Measurements from ENCODE around the gene CDK17.

Gene CDK17

DNA sequence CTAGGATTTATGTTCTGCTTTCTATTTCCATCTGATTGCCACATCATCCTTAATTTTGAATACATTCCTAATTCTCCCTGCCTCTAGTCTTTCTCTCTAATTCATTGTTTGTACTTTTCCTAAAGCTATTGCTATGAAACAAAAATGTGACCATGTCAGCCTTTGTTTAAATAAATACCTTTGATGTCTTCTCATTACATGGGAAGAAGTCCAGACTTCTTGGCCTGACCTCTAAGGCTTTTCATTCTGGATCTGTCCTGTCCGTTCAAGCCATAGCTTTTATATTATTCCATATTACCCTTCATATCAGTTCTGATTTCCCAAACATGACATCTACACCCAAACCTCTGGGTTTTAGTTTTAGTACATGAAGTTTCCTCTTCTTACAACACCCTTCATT lies 91.4 kb downstream of the CDK17 start:
- TF ChIP-seq, protein P1, sequence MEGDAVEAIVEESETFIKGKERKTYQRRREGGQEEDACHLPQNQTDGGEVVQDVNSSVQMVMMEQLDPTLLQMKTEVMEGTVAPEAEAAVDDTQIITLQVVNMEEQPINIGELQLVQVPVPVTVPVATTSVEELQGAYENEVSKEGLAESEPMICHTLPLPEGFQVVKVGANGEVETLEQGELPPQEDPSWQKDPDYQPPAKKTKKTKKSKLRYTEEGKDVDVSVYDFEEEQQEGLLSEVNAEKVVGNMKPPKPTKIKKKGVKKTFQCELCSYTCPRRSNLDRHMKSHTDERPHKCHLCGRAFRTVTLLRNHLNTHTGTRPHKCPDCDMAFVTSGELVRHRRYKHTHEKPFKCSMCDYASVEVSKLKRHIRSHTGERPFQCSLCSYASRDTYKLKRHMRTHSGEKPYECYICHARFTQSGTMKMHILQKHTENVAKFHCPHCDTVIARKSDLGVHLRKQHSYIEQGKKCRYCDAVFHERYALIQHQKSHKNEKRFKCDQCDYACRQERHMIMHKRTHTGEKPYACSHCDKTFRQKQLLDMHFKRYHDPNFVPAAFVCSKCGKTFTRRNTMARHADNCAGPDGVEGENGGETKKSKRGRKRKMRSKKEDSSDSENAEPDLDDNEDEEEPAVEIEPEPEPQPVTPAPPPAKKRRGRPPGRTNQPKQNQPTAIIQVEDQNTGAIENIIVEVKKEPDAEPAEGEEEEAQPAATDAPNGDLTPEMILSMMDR (IDR thresholded peaks at IDR 0.05; ENCODE audit: unreplicated experiment in 3 of 3) = no peak
- peaks cover 45% of the 10 kb centered on the region for H3K36me3 Mint-ChIP-seq (ENCODE audit: low read depth)
- H3K4me1 Mint-ChIP-seq = no peaks in the 10 kb centered on the region
- H3K27me3 Mint-ChIP-seq (ENCODE audit: low read depth) = no peaks in the 10 kb centered on the region
- no peaks in the 10 kb centered on the region for H3K9me3 Mint-ChIP-seq
- no peak overlapping the region for H3K27ac Mint-ChIP-seq
- no peak overlapping the region for H3K4me3 Mint-ChIP-seq

DNA sequence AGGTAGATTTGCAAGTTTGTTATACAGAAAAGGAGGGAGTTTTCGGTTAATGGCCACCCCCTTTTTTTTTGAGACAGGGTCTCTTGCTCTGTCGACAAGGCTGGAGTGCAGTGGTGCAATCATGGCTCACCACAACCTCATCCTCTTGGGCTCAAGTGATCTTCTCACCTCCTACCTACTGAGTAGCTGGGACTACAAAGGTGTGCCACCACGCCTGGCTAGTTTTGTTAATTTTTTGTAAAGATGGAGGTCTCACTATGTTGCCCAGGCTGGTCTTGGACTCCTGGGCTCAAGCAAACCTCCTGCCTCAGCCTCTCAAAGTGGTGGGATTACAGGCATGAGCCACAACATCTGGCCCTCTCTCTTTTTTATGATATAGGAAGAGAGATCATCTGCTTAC lies 94.6 kb downstream of the CDK17 start:
- Mint-ChIP-seq H3K4me3 (no peak overlapping the region), H3K9me3 (no peaks in the 10 kb centered on the region), H3K36me3 (ENCODE audit: low read depth) (peaks cover 35% of the 10 kb centered on the region), H3K27me3 (ENCODE audit: low read depth) (no peaks in the 10 kb centered on the region), H3K4me1 (no peaks in the 10 kb centered on the region), H3K27ac (no peak overlapping the region)
- TF ChIP-seq, protein P1 (IDR thresholded peaks at IDR 0.05; ENCODE audit: unreplicated experiment in 3 of 3) = no peak

DNA sequence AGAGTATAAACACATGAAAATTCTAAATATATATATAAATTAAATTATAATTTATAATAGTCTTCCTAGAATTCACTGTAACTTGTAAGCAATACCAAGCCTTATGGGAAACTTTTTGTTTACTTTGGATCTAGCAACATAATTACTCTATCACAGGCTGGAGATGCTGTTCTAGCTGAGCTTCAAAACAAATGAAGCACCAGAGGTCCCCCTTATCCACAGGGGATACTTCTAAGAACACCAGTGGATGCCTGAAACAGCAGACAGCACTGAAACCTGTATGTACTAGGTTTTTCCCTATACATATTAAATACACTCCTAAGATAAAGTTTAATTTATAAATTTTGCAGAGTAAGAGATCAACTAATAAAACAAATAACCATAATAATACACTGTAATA lies 96.6 kb downstream of the CDK17 start:
- Mint-ChIP-seq H3K27me3 (ENCODE audit: low read depth) (no peaks in the 10 kb centered on the region), H3K27ac (no peak overlapping the region), H3K36me3 (ENCODE audit: low read depth) (peaks cover 33% of the 10 kb centered on the region), H3K9me3 (no peaks in the 10 kb centered on the region), H3K4me3 (no peak overlapping the region), H3K4me1 (no peaks in the 10 kb centered on the region)
- TF ChIP-seq, protein P1 (IDR thresholded peaks at IDR 0.05; ENCODE audit: unreplicated experiment in 3 of 3) = no peak

DNA sequence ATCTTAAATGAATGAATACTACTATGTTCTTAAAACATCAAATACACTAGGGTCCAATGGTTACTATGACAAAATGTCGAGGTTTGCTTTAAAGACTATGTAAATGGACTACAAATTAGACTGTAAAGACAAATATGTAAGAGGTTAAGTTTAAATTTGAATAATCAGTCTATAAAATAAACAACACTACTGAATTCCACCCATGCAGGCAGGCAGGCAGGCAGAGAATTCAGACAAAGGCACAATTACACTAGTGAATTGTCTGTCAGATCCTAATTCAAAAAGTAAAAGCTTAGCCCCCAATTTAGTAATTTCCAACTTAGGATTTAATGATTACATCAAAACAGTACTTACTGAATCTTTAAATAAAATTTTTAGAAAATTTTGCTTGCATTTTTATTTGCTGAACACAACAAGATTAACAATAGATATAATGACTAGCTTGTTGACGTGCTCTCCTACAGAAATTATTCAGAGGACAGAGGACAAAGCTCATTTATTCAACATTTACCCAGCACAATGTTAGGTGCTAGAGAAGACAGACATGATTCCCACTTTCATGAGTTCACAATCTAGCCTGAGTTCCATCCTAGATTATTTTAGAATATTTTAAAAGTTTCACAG lies 97.4 kb downstream of the CDK17 start:
- TF ChIP-seq, protein P1 (IDR thresholded peaks at IDR 0.05; ENCODE audit: unreplicated experiment in 3 of 3) = no peak
- Mint-ChIP-seq H3K4me1 (no peaks in the 10 kb centered on the region), H3K27me3 (ENCODE audit: low read depth) (no peaks in the 10 kb centered on the region), H3K4me3 (no peak overlapping the region), H3K9me3 (no peaks in the 10 kb centered on the region), H3K36me3 (ENCODE audit: low read depth) (peaks cover 35% of the 10 kb centered on the region), H3K27ac (no peak overlapping the region)

DNA sequence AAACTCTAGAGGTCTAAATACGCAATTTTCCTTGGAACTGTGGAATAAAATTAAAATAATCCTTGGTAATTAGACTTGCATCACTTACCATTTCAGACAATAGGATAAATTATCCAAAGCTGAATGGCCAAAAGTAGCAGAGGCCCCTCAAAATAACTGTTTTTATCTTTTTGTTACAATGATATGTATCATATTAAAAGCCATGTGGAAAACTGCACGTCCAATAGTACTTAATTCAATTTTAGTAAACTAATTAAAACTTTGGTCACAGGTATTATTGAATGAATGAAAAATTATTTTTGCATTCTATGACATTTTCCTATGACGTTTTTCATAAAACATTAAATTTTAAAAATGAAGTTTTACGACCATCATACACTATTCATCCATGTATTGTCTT lies 98.5 kb downstream of the CDK17 start:
- Mint-ChIP-seq H3K4me3 (no peak overlapping the region), H3K4me1 (no peaks in the 10 kb centered on the region), H3K9me3 (no peaks in the 10 kb centered on the region), H3K27ac (no peak overlapping the region), H3K36me3 (ENCODE audit: low read depth) (peaks cover 40% of the 10 kb centered on the region), H3K27me3 (ENCODE audit: low read depth) (no peaks in the 10 kb centered on the region)
- TF ChIP-seq, protein P1 (IDR thresholded peaks at IDR 0.05; ENCODE audit: unreplicated experiment in 3 of 3) = no peak

DNA sequence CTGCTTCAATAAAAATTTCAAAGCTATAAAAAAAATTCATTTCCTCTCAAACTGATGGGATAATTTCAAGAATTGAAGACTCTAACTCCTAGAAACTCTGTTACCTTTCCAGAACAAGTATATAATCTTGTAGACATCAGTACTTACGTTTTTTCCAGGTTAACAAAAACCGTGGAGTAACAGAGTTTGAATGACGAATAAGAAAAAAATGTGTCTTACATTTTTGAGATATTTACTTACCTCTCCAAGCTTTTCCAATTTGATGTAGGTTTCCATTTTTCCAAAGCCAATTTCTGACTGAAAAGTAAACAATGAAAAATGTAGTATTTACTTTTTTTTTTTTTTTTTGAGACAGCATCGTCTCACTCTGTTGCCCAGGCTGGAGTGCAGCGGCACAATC lies 100.2 kb downstream of the CDK17 start:
- H3K4me3 Mint-ChIP-seq = no peak overlapping the region

More for the DNA sequence above, 100.2 kb downstream of the CDK17 start:
- H3K27me3 Mint-ChIP-seq (ENCODE audit: low read depth) = no peaks in the 10 kb centered on the region
- TF ChIP-seq, protein P1 (IDR thresholded peaks at IDR 0.05; ENCODE audit: unreplicated experiment in 3 of 3) = no peak
- no peaks in the 10 kb centered on the region for H3K4me1 Mint-ChIP-seq
- H3K36me3 Mint-ChIP-seq (ENCODE audit: low read depth) = peaks cover 40% of the 10 kb centered on the region
- H3K27ac Mint-ChIP-seq = no peak overlapping the region
- no peaks in the 10 kb centered on the region for H3K9me3 Mint-ChIP-seq

All from nephron (organoid).